GM13976 (cell line): ENCODE results near the gene LAMA1.
"Not testable (repeated sequence)": the region's sequence is repeated elsewhere in the genome, so short reads cannot be mapped to it uniquely, and the experiment has no call there.

Experiments used
- DNase-seq: peaks from one replicate; pipeline ENCODE4 v3.0.0; 2012; ENCODE audit warnings: low spot score
- in situ Hi-C: fragments of 300-500 bp; cut with MboI; formaldehyde crosslinking; loops from one replicate; pipeline ENCODE4 v1.12.0; 2022; ENCODE audit warnings: low sequenced_read_pairs, mixed read lengths, inconsistent platforms; ENCODE audit not compliant: unreplicated experiment
- TF ChIP-seq, protein P1 (sequence below): IDR thresholded peaks from 2 replicates; pipeline ENCODE4 v1.5.1; 2012; ENCODE audit warnings: borderline replicate concordance, mild to moderate bottlenecking; ENCODE audit not compliant: insufficient read depth; ENCODE audit errors: extremely low read depth, missing control alignments, control extremely low read depth

The LAMA1 gene

GRCh38 chr18:7155092-7155491 is 37.5 kb upstream of the LAMA1 start:
- no peak for DNase-seq
- in situ Hi-C loops: no loop called here
- TF ChIP-seq, protein P1, sequence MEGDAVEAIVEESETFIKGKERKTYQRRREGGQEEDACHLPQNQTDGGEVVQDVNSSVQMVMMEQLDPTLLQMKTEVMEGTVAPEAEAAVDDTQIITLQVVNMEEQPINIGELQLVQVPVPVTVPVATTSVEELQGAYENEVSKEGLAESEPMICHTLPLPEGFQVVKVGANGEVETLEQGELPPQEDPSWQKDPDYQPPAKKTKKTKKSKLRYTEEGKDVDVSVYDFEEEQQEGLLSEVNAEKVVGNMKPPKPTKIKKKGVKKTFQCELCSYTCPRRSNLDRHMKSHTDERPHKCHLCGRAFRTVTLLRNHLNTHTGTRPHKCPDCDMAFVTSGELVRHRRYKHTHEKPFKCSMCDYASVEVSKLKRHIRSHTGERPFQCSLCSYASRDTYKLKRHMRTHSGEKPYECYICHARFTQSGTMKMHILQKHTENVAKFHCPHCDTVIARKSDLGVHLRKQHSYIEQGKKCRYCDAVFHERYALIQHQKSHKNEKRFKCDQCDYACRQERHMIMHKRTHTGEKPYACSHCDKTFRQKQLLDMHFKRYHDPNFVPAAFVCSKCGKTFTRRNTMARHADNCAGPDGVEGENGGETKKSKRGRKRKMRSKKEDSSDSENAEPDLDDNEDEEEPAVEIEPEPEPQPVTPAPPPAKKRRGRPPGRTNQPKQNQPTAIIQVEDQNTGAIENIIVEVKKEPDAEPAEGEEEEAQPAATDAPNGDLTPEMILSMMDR: no peak

GRCh38 chr18:7152440-7152839 is 34.8 kb upstream of the LAMA1 start:
- no peak for DNase-seq
- in situ Hi-C loops: no loop called here

GRCh38 chr18:7147399-7147798 is 29.8 kb upstream of the LAMA1 start:
- in situ Hi-C loops: no loop called here
- TF ChIP-seq, protein P1: no peak
- no peak for DNase-seq

More at GRCh38 chr18:7152440-7152839, 34.8 kb upstream of the LAMA1 start:
- TF ChIP-seq, protein P1: no peak

DNA sequence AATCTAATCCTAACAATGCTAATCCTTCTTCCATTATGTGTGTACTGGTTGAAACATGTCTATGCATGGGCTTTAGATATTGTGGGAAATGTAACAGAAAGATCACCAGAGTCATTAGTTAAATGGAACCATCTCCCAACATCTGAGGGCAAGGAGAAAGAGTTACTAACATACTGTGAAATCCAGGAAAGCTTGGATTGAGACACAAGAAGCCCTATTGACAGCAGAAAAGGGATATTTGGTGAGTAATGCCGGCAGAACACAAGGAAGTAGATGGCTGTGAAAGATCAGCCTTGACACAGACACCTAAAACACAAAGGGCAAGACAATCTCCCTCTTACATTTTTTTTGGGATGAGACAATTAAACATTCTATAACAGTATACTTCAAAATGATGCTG is 28.5 kb upstream of the LAMA1 start:
- DNase-seq: no peak
- in situ Hi-C loops: no loop called here
- TF ChIP-seq, protein P1: no peak

DNA sequence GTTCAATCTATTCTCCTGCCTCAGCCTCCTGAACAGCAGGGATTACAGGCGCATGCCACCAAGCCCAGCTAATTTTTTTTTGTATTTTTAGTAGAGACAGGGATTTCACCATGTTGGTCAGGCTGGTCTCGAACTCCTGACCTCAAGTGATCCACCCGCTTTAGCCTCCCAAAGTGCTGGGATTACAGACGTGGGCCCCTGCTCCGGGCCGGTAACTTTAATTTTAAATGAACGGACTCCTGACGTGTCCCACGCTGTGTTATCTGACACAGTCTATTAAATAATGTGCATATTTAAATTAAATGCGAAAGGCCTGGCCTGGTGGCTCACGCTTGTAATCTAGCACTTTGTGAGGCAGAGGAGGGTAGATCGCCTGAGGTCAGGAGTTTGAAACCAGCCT is 27.3 kb upstream of the LAMA1 start:
- in situ Hi-C loops, DNase-seq: not testable (repeated sequence)

GRCh38 chr18:7141287-7141686 is 23.7 kb upstream of the LAMA1 start:
- no peak for DNase-seq
- in situ Hi-C loops: no loop called here

GRCh38 chr18:7139409-7139808 is 21.8 kb upstream of the LAMA1 start:
- in situ Hi-C loops: no loop called here
- DNase-seq: no peak
- TF ChIP-seq, protein P1: no peak

More at GRCh38 chr18:7141287-7141686, 23.7 kb upstream of the LAMA1 start:
- TF ChIP-seq, protein P1: no peak
